Inflammatory macrophage treated with lipopolysaccharide for 1 hour (primary cell): ENCODE measurements around the gene LIN37.
"Not testable (repeated sequence)": the region's sequence is repeated elsewhere in the genome, so short reads cannot be mapped to it uniquely, and the experiment has no call there.

Experiments used
- DNase-seq, 2 donors: peaks; one replicate each; pipeline ENCODE4 v3.0.0-alpha.2; 2020 to 2022

Gene LIN37

GRCh38 chr19:35720163-35720524 is 28.2 kb upstream of the LIN37 start:
- no peak for DNase-seq

GRCh38 chr19:35720648-35721047 is 27.7 kb upstream of the LIN37 start:
- DNase-seq = no peak

- DNase-seq = no peak
These were observed 27.0 kb upstream of the LIN37 start for GRCh38 chr19:35721374-35721773.

- DNase-seq = no peak
These were observed 25.9 kb upstream of the LIN37 start for GRCh38 chr19:35722461-35722860.

- DNase-seq = no peak
These were observed 25.5 kb upstream of the LIN37 start for GRCh38 chr19:35722897-35723296.

GRCh38 chr19:35723671-35724070 is 24.7 kb upstream of the LIN37 start:
- no peak for DNase-seq

- not testable (repeated sequence) for DNase-seq
These were observed 24.2 kb upstream of the LIN37 start for GRCh38 chr19:35724132-35724531.

GRCh38 chr19:35724560-35724959 is 23.8 kb upstream of the LIN37 start:
- no peak for DNase-seq

GRCh38 chr19:35725216-35725861 is 23.0 kb upstream of the LIN37 start:
- DNase-seq = no peak

- no peak for DNase-seq
These were observed 21.1 kb upstream of the LIN37 start for GRCh38 chr19:35727053-35727955.

GRCh38 chr19:35727956-35728706 is 20.2 kb upstream of the LIN37 start:
- DNase-seq = no peak

GRCh38 chr19:35729021-35729420 is 19.4 kb upstream of the LIN37 start:
- no peak for DNase-seq

- DNase-seq = no peak
These were observed 18.6 kb upstream of the LIN37 start for GRCh38 chr19:35729763-35730162.

GRCh38 chr19:35730326-35730725 is 18.1 kb upstream of the LIN37 start:
- no peak for DNase-seq

GRCh38 chr19:35731353-35731752 is 17.0 kb upstream of the LIN37 start:
- DNase-seq = no peak

- no peak for DNase-seq
These were observed 16.5 kb upstream of the LIN37 start for GRCh38 chr19:35731779-35732405.

- no peak for DNase-seq
These were observed 15.7 kb upstream of the LIN37 start for GRCh38 chr19:35732540-35733179.

- DNase-seq = no peak
These were observed 14.9 kb upstream of the LIN37 start for GRCh38 chr19:35733180-35734125.

GRCh38 chr19:35734273-35734672 is 14.1 kb upstream of the LIN37 start:
- no peak for DNase-seq

GRCh38 chr19:35734889-35735288 is 13.5 kb upstream of the LIN37 start:
- no peak for DNase-seq
